ENCODE results near the gene RASSF5.

DNA sequence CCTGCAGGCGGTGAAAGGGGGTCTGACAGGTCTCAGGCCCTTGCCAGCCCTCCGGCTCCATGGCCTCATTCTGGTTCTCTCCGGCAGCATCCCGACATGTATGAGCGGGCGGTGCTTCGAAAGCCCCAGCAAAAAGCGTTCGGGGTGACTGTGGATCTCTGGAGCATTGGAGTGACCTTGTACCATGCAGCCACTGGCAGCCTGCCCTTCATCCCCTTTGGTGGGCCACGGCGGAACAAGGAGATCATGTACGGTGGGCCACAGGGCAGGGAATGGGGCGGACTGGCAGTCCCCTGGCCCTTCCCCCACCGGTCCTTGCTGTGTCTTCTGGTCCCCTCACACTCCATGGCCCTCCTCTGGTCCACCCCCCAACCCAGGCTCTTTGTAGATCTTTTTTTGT is 30.7 kb upstream of the RASSF5 start:
- TF ChIP-seq CTCF (IDR thresholded peaks at IDR 0.05; ENCODE audit: low read depth, low read length, missing input control) (no peak), REST (IDR thresholded peaks at IDR 0.05) (no peak), GABPA (IDR thresholded peaks at IDR 0.05 in 1 of 2, conservative IDR thresholded peaks at IDR 0.05 in 1 of 2) (no peak), ZBTB33 (IDR thresholded peaks at IDR 0.05) (no peak), JUND (IDR thresholded peaks at IDR 0.05) (no peak), EGR1 (IDR thresholded peaks at IDR 0.05; ENCODE audit: low read depth in 2 of 2) (no peak), ATF3 (IDR thresholded peaks at IDR 0.05) (no peak), TAF1 (conservative IDR thresholded peaks at IDR 0.05) (no peak), SP1 (IDR thresholded peaks at IDR 0.05) (no peak), RAD21 (IDR thresholded peaks at IDR 0.05) (no peak), MAX (IDR thresholded peaks at IDR 0.05) (no peak), FOXA1 (IDR thresholded peaks at IDR 0.05) (no peak), RXRA (IDR thresholded peaks at IDR 0.05) (no peak)
